Measurements from ENCODE around the gene CHD5.
"Not testable (repeated sequence)": the region's sequence is repeated elsewhere in the genome, so short reads cannot be mapped to it uniquely, and the experiment has no call there.

Gene CHD5

DNA sequence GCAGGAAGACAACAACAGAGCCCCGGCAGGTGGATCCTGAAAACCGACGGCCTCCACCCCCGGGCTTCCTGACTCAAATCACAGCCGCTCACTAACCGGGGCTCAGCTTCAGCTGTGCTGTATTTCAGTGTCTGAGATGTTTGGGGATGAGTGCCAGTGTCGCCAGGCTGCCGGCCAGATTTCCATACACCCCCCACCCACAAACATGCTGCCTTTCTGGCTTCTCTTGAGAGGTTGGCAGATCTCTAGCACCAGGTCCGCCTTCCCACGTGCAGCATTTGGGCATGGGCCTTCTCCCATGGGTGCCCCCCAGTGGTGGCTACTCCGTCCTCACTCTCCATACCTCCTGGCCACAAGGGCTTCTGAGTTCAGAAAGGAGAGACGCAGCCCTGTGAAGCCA, 99.7 kb downstream of the CHD5 start:
- no peak for DNase-seq

DNA sequence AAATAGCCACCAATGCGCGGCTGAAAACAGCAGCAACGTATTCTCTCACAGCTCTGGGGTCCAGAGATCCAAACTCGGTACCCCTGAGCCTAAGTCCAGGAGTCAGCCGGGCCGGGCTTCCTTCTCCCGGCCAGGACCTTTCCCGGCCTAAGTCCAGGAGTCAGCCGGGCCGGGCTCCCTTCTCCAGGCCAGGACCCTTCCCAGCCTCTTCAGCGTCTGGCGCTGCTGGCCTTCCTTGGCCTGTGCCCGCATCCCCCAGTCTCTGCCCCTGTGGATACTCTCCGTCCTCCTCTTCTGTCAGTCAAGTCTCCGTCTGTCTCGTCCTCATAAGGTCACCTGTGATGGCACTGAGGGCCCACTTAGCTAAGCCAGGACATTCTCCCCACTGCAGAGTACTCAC, 102.2 kb downstream of the CHD5 start:
- DNase-seq: no peak

DNA sequence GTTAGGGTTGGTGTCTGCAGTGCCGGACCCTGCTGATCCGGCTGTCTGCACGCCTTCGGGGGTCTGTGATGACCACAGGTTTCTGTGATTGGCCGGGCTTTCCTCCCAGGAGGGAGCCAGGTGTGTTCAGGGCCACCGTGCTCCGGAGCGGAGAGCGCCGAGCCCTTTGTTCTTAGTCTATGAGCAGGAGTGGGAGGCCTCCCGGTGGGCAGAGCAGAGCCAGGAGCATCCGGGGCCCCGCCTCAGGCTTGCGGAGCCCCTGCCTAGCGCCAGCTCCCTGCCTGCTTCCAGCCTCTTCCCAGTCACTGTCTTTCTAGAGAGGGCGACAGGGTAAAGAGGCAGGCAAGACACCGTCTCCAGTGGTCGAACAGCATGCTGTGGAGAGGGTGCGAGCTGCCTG, 102.6 kb downstream of the CHD5 start:
- no peak for DNase-seq

DNA sequence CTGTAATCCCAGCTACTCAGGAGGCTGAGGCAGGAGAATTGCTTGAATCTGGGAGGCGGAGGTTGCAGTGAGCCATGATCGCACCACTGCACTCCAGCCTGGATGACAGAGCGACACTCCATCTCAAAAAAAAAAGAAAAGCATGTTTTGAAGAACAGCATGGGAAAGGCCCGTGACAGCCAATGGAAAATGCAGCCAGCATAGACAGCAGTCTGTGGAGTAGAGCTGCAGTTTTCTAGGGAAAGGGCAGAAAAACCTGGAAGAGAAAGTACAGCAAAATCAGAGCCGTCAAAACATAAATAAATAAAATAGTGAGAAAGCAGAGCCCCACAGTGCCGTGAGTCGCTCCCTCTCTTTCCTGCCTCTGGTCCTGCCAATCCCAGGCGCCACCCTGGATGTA, 103.1 kb downstream of the CHD5 start:
- DNase-seq: not testable (repeated sequence)

DNA sequence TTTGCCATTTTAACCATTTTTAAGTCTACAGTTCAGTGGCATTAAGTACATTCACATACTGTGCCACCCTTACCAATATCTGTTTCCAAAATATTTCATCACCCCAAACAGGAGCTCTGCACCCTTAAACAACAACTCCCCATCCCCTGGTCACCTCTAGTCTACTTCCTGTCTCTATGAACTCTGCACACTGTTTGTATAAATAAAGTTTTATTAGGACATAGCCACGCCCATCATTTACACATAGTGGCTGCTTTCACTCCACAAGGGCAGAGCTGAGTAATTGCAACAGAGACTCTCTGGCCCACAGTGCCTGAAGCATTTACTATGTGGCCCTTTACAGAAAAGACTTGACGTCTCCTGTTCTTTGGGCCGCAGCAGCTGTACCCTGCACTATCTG, 104.4 kb downstream of the CHD5 start:
- peak in 1 of 2 experiments; percentile 15 for DNase-seq

DNA sequence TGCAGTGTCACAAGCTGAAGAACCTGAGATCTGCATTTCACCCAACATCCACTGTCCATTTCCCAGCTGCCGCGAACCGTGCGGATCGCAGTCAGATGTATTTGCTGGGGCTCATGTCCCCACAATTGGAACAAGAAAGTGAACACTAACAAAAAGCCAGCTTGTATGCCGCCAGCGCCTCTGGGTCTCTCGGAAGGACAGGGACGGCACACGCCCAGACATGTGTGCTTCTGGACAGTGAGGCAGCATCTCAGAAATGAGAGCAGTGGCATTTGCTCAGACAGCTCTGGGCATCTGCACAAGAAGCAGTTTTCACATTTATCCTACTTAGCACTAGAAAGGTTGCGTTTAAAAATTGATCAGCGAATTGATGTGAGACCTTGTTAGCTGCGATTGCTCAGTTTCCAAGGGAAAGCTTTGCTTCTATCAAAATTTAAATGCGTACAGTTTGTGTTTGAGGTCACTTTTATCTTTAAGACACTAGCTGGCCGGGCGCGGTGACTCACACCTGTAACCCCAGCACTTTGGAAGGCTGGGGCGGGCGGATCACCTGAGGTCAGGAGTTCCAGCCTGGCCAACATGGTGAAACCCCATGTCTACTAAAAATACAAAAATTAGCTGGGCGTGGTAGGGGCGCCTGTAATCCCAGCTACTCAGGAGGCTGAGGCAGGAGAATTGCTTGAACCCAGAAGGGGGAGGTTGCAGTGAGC, 105.8 kb downstream of the CHD5 start:
- no peak for DNase-seq

DNA sequence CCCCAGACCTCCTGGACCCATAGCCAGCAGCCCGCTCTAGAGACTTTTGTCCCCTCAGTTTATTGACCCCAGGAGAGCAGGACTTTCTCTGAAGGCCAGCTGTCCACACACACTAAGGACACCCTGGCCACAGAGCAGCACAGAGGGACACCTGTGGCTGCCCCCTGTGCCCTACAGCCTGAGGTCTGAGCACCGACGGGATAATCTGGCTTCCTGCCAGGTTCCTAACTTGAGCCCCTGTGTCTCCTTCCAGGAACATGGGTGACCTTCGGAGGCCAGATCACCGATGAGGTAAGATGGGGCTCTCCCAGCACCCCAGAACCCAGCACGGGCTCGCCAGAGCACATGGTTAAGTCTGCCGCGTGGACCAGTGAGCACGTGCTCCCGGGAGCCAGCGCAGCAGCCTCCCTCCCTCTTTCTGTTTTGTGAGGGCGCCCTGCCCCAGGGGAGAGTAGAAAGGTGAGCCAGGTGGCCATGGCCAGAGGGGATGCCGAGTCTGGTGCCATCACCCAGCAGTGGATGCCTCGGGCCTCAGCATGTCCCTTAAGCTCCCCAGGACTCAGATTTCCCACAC, 106.6 kb downstream of the CHD5 start:
- no peak for DNase-seq

DNA sequence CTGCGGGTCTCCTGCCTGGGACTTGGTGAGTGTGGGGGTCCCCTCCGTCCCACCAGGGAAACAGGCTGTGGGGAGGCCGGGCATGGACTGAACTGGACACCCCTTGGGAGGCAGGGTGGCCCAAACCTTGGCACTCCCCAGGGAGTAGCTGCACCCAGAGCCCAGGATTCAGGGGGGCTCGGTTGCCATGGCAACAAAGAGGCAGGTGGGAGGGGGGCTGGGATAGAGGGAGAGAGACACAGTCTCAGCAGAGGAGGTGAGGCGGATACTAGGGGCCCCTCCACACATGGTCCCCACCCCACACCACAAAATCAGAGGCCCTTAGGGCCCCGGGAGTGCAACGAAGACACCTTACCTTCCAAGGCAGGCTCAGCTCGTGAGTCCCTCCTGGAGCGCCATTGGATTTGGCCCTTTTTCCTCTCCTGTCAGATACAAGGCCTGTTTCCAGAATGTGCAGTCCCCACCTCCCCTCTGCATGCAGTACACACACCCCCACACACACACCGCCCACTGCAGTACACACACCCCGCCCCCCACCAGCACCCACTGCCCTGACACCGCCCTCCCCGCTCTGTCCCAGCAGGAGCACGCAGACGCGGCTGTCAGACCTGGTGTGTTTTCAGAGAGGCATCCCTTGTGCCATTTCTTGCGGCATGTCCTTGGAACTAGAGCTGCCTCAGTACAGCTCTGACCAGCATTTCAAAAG, 107.2 kb downstream of the CHD5 start:
- no peak for DNase-seq

DNA sequence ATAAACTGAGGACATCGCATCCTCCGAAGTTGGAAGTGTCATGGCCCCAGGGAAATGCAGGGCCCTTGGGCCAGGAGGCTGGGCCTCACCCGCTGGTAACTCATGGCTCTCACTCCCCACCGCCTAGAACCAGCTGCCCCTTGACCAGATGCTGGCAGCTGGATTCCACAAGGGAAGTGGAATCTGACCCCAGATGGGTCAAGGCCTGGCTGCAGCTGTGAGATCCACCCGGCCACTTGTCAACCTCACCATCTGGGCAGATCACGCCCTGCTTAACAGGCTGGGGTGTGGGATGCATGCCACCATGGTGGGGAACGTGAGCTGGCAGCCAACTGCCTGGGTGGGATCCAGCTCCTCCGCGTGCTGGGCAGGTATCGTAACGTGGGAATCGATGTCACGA, 108.9 kb downstream of the CHD5 start:
- no peak for DNase-seq

DNA sequence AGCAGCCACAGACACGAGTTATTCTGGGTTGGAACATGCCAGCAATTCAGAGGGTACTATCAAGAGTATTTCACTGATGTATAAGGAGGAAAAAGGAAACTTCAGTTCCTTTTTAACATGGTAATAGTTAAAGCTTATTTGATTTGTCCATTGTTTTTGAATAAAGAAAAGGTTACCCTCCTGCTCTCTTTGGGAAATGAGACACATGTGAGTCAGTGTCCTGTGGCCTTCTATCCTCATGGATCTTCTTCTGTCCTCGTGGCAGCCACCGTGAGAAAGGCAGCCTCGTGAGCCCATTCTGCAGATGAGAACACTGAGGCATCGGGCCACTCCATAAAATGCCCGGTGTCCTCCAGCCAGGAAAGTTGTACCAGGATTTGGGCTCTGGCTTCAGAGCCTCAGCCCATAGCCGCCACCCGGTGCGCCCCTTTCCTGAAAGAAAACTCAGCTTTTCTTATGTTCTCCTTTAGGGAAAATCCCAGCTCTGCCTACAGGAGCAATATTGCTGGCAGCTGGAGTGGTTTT, 109.6 kb downstream of the CHD5 start:
- DNase-seq: no peak

DNA sequence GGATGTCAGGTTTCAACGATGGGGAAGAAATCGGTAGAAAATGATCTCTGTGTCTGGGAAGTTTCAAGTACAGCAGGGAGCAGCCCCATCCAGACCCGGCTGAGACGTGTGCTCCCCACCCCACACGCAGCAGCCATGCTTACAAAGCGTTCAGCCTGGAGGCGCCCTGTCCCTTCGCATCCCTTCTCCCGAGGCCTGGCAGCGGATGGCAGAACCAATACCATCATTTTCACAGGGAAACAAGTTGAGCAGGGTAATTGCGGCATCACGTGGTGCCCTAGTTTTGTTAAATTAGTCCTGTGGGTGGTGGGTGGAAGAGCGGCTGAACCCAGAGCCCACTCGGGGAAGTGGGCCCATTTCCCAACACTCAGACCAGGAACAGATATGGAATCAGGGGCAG, 110.5 kb downstream of the CHD5 start:
- no peak for DNase-seq

DNA sequence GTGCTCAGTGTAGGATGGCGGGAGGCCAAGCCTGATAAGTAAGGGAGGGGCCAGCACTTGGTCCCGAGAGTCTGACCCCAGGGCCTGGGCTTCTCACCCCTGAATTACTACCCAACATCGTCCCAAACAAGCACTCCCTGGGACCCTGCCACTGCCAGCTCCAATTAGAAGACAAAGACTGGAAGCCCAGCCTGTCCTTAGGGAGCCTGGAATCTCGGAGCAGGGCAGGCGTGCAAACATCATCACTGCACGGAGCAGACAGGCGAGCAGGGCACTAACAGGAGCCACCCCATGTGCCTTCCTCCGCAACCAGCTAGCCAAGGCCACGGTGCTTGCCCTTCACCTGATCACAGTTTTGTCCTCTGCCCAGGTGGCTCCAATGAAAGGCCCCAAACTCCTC, 111.2 kb downstream of the CHD5 start:
- no peak for DNase-seq

DNA sequence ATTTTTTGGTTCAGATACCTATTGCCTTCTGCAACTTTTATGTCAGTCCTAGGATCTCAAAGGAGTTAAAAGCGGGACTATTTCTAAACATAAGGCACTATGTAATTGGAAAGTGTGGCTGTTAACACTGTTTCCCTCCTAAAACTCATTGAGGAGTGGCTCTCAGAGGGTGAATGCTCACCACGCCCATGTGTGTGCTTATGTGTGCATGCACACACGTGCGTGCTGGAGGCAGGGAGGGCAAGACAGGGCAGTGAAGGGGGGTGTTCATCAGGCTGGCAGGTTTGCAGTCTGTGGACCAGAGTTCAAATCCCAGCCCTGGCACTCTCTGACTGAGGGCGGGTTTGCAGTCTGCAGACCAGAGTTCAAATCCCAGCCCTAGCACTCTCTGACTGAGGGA, 112.0 kb downstream of the CHD5 start:
- no peak for DNase-seq

DNA sequence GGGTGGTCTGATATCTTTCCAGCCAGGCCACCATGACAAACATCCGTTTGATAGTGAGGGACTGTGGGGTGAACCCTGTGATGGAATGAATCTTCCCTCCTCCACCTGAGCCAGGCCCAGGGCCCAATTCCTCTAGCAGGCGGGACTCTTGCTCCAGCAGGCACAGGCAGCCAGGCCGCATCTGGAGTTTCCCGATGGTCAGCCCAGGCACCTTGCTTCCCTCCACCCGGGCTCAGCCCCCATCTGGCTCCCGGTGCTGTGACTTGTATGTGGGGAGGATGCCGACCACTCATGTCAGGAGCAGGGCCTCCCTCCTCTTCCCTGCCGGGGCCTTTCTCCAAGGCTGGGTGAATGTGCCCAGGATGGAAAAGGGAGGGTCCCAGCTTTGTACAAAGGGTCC, 113.4 kb downstream of the CHD5 start:
- DNase-seq: no peak

DNA sequence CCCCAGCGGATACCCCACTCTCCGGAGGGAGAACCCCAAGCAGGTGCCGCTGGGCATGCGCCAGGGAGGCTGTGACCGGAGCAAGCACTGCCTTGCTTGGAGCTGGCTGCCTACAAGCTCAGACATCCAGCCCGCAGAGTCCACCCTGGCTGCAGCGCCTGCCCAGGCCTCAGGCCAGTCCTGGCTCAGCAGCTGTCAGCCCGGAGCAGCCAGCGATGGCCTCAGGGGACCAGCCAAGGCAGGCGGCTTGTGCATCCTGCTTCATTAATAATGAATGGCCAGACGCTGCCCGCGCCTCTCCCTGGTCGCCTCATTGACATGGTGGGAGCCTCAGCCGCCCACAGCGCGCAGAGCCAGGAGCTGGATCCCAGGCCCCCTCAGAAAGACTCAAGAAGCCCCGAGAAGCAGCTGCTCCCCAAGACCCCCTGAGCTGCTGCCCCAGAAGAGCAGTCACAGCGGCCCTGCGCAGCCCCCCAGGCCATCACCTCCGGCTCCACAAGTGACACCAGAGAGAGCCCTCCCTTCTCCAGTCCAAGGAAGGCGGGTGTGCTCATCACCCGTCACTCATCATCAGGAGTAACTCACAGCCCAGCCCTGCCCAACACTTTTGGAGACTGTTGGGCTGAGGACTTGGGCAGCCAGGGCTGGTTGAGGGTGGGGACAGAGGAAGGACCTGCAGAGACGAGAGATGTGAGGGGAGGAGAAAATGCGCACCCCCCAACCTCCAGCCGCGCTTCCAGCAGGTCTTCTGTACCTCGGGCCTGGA, 114.8 kb downstream of the CHD5 start:
- DNase-seq: no peak

DNA sequence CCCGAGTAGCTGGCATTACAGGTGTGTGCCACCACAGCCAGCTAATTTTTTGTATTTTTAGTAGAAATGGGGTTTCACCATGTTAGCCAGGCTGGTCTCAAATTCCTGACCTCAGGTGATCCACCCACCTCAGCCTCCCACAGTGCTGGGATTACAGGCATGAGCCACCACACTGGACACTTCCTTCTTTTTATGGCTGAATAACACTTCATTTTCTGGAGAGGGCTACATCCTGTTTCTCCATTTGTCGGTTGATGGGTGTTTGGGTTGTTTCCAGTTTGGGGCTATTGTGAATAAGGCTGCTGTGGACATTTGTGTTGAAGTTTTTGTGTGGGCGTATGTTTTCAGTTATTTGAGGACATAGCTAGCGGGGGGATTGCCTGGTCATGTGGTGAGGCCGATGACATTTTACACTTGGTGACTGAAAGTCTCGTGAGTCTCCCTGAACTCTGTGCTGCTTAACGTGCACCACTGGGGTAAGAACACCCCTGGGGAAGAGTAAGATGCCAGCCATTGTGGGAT, 116.5 kb downstream of the CHD5 start:
- not testable (repeated sequence) for DNase-seq

DNA sequence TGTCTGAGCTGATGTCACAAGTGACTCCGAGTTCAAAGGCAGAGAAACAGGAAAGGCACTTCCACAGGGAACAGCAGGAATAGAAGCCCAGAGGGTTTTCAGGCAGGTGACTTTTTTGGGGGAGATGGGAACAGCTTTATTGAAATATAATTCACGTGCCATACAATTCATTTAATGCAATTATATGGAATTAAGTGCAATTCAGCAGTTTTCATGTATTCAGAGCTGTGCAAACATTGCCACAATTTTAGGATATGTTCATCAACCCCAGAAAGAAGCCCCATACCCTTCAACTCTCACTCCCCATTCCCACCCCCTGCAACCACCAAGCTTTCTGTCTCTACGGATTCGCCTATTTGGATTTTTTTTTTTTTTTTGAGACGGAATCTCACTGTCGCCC, 117.5 kb downstream of the CHD5 start:
- DNase-seq: no peak

DNA sequence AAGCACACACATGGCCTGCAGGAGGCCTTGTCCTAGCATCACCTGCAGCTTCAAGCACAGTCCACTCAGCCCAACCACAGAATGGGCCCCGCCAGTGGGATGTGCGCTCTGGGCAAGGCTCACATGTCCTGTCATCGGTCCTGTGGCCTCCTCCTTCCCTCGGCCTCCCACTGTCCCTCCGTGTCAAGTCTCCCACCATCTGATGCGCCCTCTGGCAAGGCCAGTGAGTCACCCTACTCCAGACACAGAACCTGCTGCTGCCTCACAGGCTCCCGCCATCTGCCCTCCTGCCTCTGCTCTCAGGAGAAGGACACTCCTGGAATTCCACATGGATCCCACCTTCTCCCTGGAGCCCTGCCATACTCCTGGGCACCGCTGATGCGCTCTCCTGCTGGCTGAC, 120.3 kb downstream of the CHD5 start:
- no peak for DNase-seq

DNA sequence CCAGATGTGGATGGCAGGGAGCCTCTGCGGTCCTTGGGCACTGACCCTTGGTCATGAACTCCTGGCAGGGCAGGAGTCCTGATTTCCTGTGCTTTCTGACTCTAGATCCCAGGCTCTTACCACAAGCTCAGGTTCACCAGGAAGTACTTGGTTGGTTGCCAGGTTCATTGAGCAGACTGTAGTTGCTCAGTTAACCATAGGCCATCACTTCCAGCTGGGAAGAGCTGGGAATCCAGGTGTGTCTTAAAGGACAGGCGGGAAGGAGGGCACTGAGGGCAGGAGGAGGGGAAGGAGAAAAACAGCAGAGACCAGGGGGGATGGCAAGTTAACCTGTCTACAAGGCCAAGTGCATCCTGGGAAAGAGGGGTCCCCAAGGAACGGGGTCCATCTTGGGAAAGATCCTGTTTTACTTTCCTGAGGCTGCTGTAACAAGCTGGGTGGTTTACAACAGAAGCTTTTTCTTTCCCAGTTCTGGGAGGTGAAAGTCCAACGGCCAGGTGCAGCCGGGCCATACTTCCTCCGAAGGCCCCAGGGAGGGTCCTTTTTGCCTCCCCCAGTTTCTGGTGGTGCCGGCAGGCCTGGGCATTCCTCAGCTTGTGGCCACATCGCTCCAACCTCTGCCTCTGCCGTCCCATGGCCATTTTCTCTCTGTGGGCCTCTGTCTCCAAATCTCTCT, 122.8 kb downstream of the CHD5 start:
- no peak for DNase-seq

DNA sequence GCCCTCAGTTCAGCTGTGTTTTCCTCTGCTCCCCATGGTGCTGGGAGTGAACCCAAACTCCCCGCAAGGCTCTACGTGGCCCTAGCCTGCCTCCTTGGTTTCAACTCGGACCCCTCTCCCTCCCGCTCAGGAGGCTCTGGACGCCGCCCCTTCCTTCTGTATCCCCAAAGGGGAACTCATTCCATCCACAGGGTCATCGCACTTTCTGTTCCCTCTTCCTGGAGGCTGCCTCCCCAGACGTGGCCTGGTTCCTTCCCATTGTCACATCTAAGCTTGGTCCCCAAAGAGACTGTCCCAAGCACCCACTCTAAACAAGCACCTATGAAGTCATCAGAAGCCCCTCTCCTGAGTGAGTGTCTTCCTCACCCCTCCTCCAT, 123.6 kb downstream of the CHD5 start:
- no peak for DNase-seq

DNA sequence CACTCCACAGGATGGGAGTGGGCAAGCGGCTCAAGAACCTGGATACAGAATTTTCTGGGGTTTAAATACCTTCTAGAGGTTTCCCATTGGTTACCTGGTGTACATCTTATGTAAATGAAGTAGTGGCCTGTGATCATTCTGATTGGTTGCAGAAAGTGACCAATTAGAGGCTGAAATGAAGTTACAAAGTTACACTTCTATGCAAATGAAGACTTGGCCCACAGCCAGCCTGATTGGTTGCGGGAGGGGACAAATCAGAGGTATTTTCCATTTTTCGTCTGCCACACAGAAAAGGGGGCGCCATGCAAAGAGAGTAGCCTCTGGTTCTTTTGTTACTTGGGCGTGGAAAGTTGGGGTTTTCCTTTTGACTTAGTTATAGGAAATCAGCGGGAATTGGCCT, 125.5 kb downstream of the CHD5 start:
- no peak for DNase-seq

DNA sequence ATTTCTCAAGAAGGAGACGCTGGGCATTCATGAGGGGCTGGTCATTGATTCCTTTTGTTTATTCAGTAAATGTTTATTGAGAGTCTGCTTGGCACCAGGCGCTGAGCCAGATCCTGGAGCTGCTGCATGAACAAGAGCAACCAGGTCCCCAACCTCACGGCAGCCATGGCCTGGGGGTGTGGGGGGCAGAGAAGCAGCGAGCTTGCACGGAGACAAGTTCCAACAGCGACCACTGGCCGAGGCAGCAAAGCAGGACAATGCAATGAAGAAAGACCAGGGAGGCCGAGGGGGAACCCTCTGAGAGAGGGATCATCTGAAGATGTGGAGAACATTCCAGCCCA, 126.9 kb downstream of the CHD5 start:
- DNase-seq: no peak

Data from AML-193 (cell line).